ENCODE measurements around the gene SINHCAF. TPM values are rescaled to one million over a fixed set of nuclear protein-coding genes. Genes with fewer than 3 reads are reported as not detected.

SINHCAF gene
- total and polyA plus RNA-seq, 2 of the 8 experiments (the other 6 are each of a cell fraction or from before 2014, with no cell fraction given) = 138 to 576 TPM

DNA sequence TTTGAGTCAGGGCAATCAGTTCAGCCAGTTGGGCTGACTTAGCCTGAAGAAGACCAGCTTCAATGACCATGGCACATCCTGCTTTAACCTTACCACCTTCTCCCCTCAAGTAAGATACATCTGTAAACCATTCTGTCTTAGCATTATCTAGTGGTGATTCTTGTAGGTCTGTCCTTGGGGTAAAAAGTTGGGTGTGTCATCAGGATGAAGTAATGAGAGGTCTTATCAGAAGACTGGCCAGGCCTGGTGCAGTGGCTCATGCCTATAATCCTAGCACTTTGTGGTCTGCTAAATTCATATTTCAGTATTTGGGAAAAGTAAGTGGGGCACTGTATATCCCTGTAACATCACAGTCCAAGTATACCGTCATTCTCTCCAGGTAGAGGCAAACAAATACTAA, 19.1 kb downstream of the SINHCAF start:
- H3K4me1 ChIP-seq (replicated peaks in 1 of 4; ENCODE audit: control insufficient read depth in 3 of 4, insufficient read depth in 4 of 4, low read length in 3 of 4) = peaks cover 2 to 17% (median 8%) of the 10 kb centered on the region in 4 experiments; a peak in 5 of 7 replicates
- POLR2A ChIA-PET (ENCODE audit: partially characterized antibody) = interaction anchor here (0.6 to 4.5 kb wide), 6 partner anchors 9 to 79 kb away, joined by 3 to 23 read pairs (median 12); no protein-coding TSS in a partner anchor
- TF ChIP-seq POLR2AphosphoS5 (IDR thresholded peaks at IDR 0.05; ENCODE audit: low read depth, low read length) (no peak), JUND (IDR thresholded peaks at IDR 0.05; ENCODE audit: low read length) (no peak), SP4 (IDR thresholded peaks at IDR 0.05; ENCODE audit: low read length) (no peak), CHD2 (IDR thresholded peaks at IDR 0.05; ENCODE audit: low read length) (no peak), RAD21 (IDR thresholded peaks at IDR 0.05 in 1 of 2, conservative IDR thresholded peaks at IDR 0.05 in 1 of 2; ENCODE audit: low read depth in 2 of 2, low read length in 2 of 2) (no peak)
- TF ChIP-seq, protein P1, sequence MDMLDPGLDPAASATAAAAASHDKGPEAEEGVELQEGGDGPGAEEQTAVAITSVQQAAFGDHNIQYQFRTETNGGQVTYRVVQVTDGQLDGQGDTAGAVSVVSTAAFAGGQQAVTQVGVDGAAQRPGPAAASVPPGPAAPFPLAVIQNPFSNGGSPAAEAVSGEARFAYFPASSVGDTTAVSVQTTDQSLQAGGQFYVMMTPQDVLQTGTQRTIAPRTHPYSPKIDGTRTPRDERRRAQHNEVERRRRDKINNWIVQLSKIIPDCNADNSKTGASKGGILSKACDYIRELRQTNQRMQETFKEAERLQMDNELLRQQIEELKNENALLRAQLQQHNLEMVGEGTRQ (IDR thresholded peaks at IDR 0.05; ENCODE audit: low read length) = no peak

More for the DNA sequence above, 19.1 kb downstream of the SINHCAF start:
- Histone ChIP-seq H4K91ac (replicated peaks; ENCODE audit: insufficient read length, low read length) (no peak overlapping the region), H3K36me3 (ENCODE audit: control insufficient read depth in 2 of 4, insufficient read depth in 4 of 4, low read length in 3 of 4) (peaks cover 22 to 52% (median 32%) of the 10 kb centered on the region in 4 experiments), H3K23ac (ENCODE audit: insufficient read length) (no peak overlapping the region), H3K9me3 (ENCODE audit: insufficient read depth in 2 of 2, low read depth in 1 of 2, low read length in 1 of 2) (no peaks in the 10 kb centered on the region), H3K79me1 (ENCODE audit: low read depth, low read length) (peaks cover 12% of the 10 kb centered on the region), H2AK5ac (ENCODE audit: low read depth, low read length) (no peak overlapping the region), H3K4me2 (ENCODE audit: insufficient read depth in 1 of 2, low read depth in 2 of 2, low read length in 2 of 2) (no peak overlapping the region; a peak in 1 of 4 replicates), H3K27me3 (replicated peaks in 1 of 4; ENCODE audit: control insufficient read depth in 3 of 4, extremely low read depth in 1 of 4, insufficient read depth in 3 of 4, low read length in 3 of 4) (no peaks in the 10 kb centered on the region), H2BK20ac (ENCODE audit: low read length) (no peak overlapping the region), H3K23me2 (ENCODE audit: low read depth, low read length) (no peaks in the 10 kb centered on the region), H3K4ac (replicated peaks; ENCODE audit: insufficient read length, low read depth, low read length) (no peak overlapping the region), H4K5ac (ENCODE audit: insufficient read length, low read depth, low read length) (no peak overlapping the region), H3K4me3 (ENCODE audit: extremely low read depth in 1 of 4, insufficient read depth in 2 of 4, low read depth in 3 of 4, low read length in 4 of 4) (no peak overlapping the region), H3K79me2 (ENCODE audit: control insufficient read depth in 1 of 2, insufficient read depth in 2 of 2, low read length in 2 of 2) (peaks cover 97 to 100% of the 10 kb centered on the region in 2 experiments), H3K9ac (replicated peaks in 1 of 4; ENCODE audit: extremely low read depth in 1 of 4, low read depth in 3 of 4, low read length in 3 of 4) (no peak overlapping the region), H2BK15ac (ENCODE audit: low read length) (no peak overlapping the region), H4K20me1 (replicated peaks in 1 of 2; ENCODE audit: control insufficient read depth in 1 of 2, insufficient read depth in 2 of 2, low read length in 2 of 2) (peaks cover 73 to 74% of the 10 kb centered on the region in 2 experiments), H3K27ac (ENCODE audit: low read depth, low read length) (no peak overlapping the region), H3K14ac (ENCODE audit: insufficient read length) (no peak overlapping the region), H2AFZ (ENCODE audit: low read length) (no peak overlapping the region), H3K56ac (replicated peaks; ENCODE audit: insufficient read length, low read depth, low read length) (no peak overlapping the region), H2BK120ac (replicated peaks; ENCODE audit: low read depth, low read length) (no peak overlapping the region), H2BK5ac (ENCODE audit: low read depth, low read length) (no peak overlapping the region), H2BK12ac (ENCODE audit: low read depth, low read length) (no peak overlapping the region), H3K18ac (ENCODE audit: extremely low read depth, low read length) (no peak overlapping the region), H4K8ac (ENCODE audit: extremely low read depth, insufficient read depth, low read length) (no peak overlapping the region)
- CTCF ChIA-PET (ENCODE audit: partially characterized antibody) = interaction anchor here (0.6 to 1.9 kb wide), 3 partner anchors 35 to 1149 kb away, joined by 3 to 6 read pairs (median 4); no protein-coding TSS in a partner anchor
- DNase-seq (ENCODE audit: low read depth in 1 of 2, low spot score in 2 of 2) (no peak), FAIRE-seq (no peak)
- 88% methylated on average over 1 of the region's 1 CpG; no CpG with 5 or more reads in 1 of the 2 experiments for WGBS, 2 experiments (ENCODE audit: extremely low coverage in 1 of 2, insufficient coverage in 1 of 2, insufficient read length in 1 of 2, insufficient replicate concordance in 2 of 2, low coverage in 1 of 2, low lambda C conversion rate in 2 of 2, missing lambda C conversion rate in 1 of 2)
